Liver (tissue), 9 donors: ENCODE data around the gene DUOXA2. TPM values are rescaled to one million over a fixed set of nuclear protein-coding genes. Genes with fewer than 3 reads are reported as not detected.

Experiments
- DNase-seq: peaks from one replicate; pipeline ENCODE4 v3.0.0-alpha.2; 2017; ENCODE audit warnings: low spot score
- H3K27ac ChIP-seq, 2 donors: one replicate each; pipeline ENCODE4 v1.7.0; 2013; ENCODE audit warnings: inconsistent platforms in 2 of 2, low read length in 2 of 2, control low read depth in 1 of 2, low read depth in 1 of 2, mild to moderate bottlenecking in 1 of 2
- H3K27me3 ChIP-seq, 4 donors: one replicate each; pipeline versions ENCODE4 v1.6.1 to v1.7.0; 2013; ENCODE audit warnings: low read length in 3 of 4, inconsistent platforms in 1 of 4, mild to moderate bottlenecking in 1 of 4, moderate library complexity in 1 of 4; ENCODE audit not compliant: control insufficient read depth in 4 of 4, insufficient read depth in 4 of 4
- H3K36me3 ChIP-seq, 4 donors: one replicate each; pipeline versions ENCODE4 v1.6.1 to v1.7.0; 2013; ENCODE audit warnings: low read length in 3 of 4, mild to moderate bottlenecking in 3 of 4, low read depth in 1 of 4, moderate library complexity in 1 of 4; ENCODE audit not compliant: control insufficient read depth in 4 of 4, insufficient read depth in 3 of 4
- H3K4me1 ChIP-seq, 4 donors: one replicate each; pipeline versions ENCODE4 v1.6.1 to v1.7.0; 2013; ENCODE audit warnings: low read length in 3 of 4, mild to moderate bottlenecking in 3 of 4, moderate library complexity in 1 of 4; ENCODE audit not compliant: control insufficient read depth in 4 of 4, insufficient read depth in 4 of 4
- H3K4me3 ChIP-seq, 3 donors: one replicate each; pipeline versions ENCODE4 v1.6.1 to v1.7.0; 2013; ENCODE audit warnings: low read length in 3 of 3, control low read depth in 1 of 3, low read depth in 1 of 3, mild to moderate bottlenecking in 1 of 3
- H3K9ac ChIP-seq, 2 donors: one replicate each; pipeline ENCODE4 v1.7.0; 2013; ENCODE audit warnings: low read length in 2 of 2, mild to moderate bottlenecking in 2 of 2, moderate library complexity in 2 of 2, control low read depth in 1 of 2, low read depth in 1 of 2
- H3K9me3 ChIP-seq, 4 donors: one replicate each; pipeline versions ENCODE4 v1.6.1 to v1.7.0; 2013; ENCODE audit warnings: low read length in 3 of 4; ENCODE audit not compliant: control insufficient read depth in 4 of 4
- ATF3 ChIP-seq: IDR thresholded peaks from 2 replicates; pipeline ENCODE4 v1.6.1; 2016; ENCODE audit warnings: antibody characterized with exemption
- CTCF ChIP-seq: fragments of 150-350 bp; IDR thresholded peaks from 2 replicates; pipeline ENCODE4 v1.5.1; 2017; ENCODE audit warnings: improper control_type of control experiment, low read depth, low read length; ENCODE audit not compliant: missing input control
- EGR1 ChIP-seq, 2 donors: IDR thresholded peaks; 2 replicates each; pipeline ENCODE4 v1.6.1; 2016 to 2018; ENCODE audit warnings: antibody characterized with exemption in 2 of 2, low read depth in 2 of 2
- FOXA1 ChIP-seq: IDR thresholded peaks from 2 replicates; pipeline ENCODE4 v1.6.1; 2016; ENCODE audit warnings: antibody characterized with exemption
- FOXA2 ChIP-seq: IDR thresholded peaks from 2 replicates; pipeline ENCODE4 v1.6.1; 2016; ENCODE audit warnings: antibody characterized with exemption
- GABPA ChIP-seq, 2 donors: IDR thresholded peaks in 1 of 2; conservative IDR thresholded peaks in 1 of 2; 2 replicates each; pipeline ENCODE4 v1.6.1; 2016; ENCODE audit warnings: antibody characterized with exemption in 2 of 2, mild to moderate bottlenecking in 1 of 2, moderate library complexity in 1 of 2
- HNF4A ChIP-seq, 2 donors: conservative IDR thresholded peaks; 2 replicates each; pipeline ENCODE4 v1.6.1; 2016; ENCODE audit warnings: antibody characterized with exemption in 2 of 2, mild to moderate bottlenecking in 2 of 2
- HNF4G ChIP-seq: IDR thresholded peaks from 2 replicates; pipeline ENCODE4 v1.6.1; 2016; ENCODE audit warnings: antibody characterized with exemption
- JUND ChIP-seq, 2 donors: IDR thresholded peaks; 2 replicates each; pipeline ENCODE4 v1.6.1; 2016; ENCODE audit warnings: antibody characterized with exemption in 2 of 2
- MAX ChIP-seq: IDR thresholded peaks from 2 replicates; pipeline ENCODE4 v1.6.1; 2016; ENCODE audit warnings: antibody characterized with exemption
- NR2F2 ChIP-seq: IDR thresholded peaks from 2 replicates; pipeline ENCODE4 v1.6.1; 2016; ENCODE audit warnings: antibody characterized with exemption
- RAD21 ChIP-seq, 2 donors: IDR thresholded peaks; 2 replicates each; pipeline ENCODE4 v1.6.1; 2016; ENCODE audit warnings: antibody characterized with exemption in 2 of 2, mild to moderate bottlenecking in 2 of 2
- REST ChIP-seq: IDR thresholded peaks from 2 replicates; pipeline ENCODE4 v1.6.1; 2016; ENCODE audit warnings: antibody characterized with exemption, mild to moderate bottlenecking
- RXRA ChIP-seq, 2 donors: IDR thresholded peaks; 2 replicates each; pipeline ENCODE4 v1.6.1; 2017 to 2018; ENCODE audit warnings: antibody characterized with exemption in 2 of 2, mild to moderate bottlenecking in 1 of 2
- SP1 ChIP-seq: IDR thresholded peaks from 2 replicates; pipeline ENCODE4 v1.6.1; 2018; ENCODE audit warnings: antibody characterized with exemption, mild to moderate bottlenecking
- TAF1 ChIP-seq: conservative IDR thresholded peaks from 2 replicates; pipeline ENCODE4 v1.6.1; 2016; ENCODE audit warnings: antibody characterized with exemption, mild to moderate bottlenecking
- YY1 ChIP-seq: IDR thresholded peaks from 2 replicates; pipeline ENCODE4 v1.6.1; 2016; ENCODE audit warnings: antibody characterized with exemption, mild to moderate bottlenecking
- ZBTB33 ChIP-seq: IDR thresholded peaks from 2 replicates; pipeline ENCODE4 v1.6.1; 2016; ENCODE audit warnings: antibody characterized with exemption
- WGBS: extraction: QIAGEN DNeasy Blood & Tissue Kit; methylation state at CpG from one replicate; pipeline ENCODE4 v1.1.7; 2013; 5-methylcytosine and 5-hydroxymethylcytosine counted together
- polyA plus RNA-seq, 2 donors: library from polyadenylated mRNA; stranded (reverse) in 1 of 2; unstranded in 1 of 2; fragments of 200-250 nt in 1 of 2; fragments of >200 nt in 1 of 2; fragmentation: Nextera tagmentation in 1 of 2; extraction: Ambion mirVana in 1 of 2; gene quantifications; one replicate each; pipeline versions ENCODE4 v1.2.1 to v1.2.3, GENCODE V29; 2013 to 2015
- total RNA-seq, 2 donors: library from RNA; depleted of rRNA; stranded (reverse); fragments of >200 nt; gene quantifications; one replicate each; pipeline ENCODE4 v1.2.3, GENCODE V29; 2014
- donor health status: healthy.
- donor health status: healthy.
- donor health status: healthy.
- donor health status: healthy.
- donor health status: healthy.

Gene DUOXA2
- total and polyA plus RNA-seq, 4 donors, result 0.07 TPM; not detected in 3

GRCh38 chr15:45091161-45091560, 23.0 kb upstream of the DUOXA2 start (continued):
- TF ChIP-seq YY1 (no peak), SP1 (no peak), FOXA1 (no peak), HNF4A (conservative IDR thresholded peaks at IDR 0.05) (no peak), TAF1 (no peak), MAX (no peak)

GRCh38 chr15:45091576-45091975, 22.6 kb upstream of the DUOXA2 start:
- WGBS, result 92% methylated on average over 2 of the region's 2 CpGs
- Histone ChIP-seq H3K27me3 (no peaks in the 10 kb centered on the region), H3K9me3 (no peaks in the 10 kb centered on the region), H3K4me3 (no peak overlapping the region), H3K4me1 (no peaks in the 10 kb centered on the region), H3K27ac (no peak overlapping the region), H3K36me3 (no peaks in the 10 kb centered on the region), H3K9ac (no peak overlapping the region)
- TF ChIP-seq HNF4G (no peak), HNF4A (conservative IDR thresholded peaks at IDR 0.05) (no peak), RAD21 (IDR thresholded peaks at IDR 0.05) (no peak), SP1 (no peak), MAX (no peak), EGR1 (IDR thresholded peaks at IDR 0.05; ENCODE audit: low read depth in 2 of 2) (no peak), TAF1 (no peak), FOXA2 (no peak), REST (no peak), ATF3 (no peak), RXRA (IDR thresholded peaks at IDR 0.05) (no peak), YY1 (no peak), CTCF (no peak), GABPA (IDR thresholded peaks at IDR 0.05 in 1 of 2, conservative IDR thresholded peaks at IDR 0.05 in 1 of 2) (no peak), ZBTB33 (no peak), FOXA1 (no peak), JUND (IDR thresholded peaks at IDR 0.05) (no peak), NR2F2 (no peak)
- DNase-seq, result no peak
